Inflammatory macrophage treated with lipopolysaccharide for 4 hours (primary cell): ENCODE data around the gene FOXJ3.

ENCODE experiments used
- DNase-seq: peaks from one replicate; pipeline ENCODE4 v3.0.0-alpha.2; 2020

The FOXJ3 gene

DNA sequence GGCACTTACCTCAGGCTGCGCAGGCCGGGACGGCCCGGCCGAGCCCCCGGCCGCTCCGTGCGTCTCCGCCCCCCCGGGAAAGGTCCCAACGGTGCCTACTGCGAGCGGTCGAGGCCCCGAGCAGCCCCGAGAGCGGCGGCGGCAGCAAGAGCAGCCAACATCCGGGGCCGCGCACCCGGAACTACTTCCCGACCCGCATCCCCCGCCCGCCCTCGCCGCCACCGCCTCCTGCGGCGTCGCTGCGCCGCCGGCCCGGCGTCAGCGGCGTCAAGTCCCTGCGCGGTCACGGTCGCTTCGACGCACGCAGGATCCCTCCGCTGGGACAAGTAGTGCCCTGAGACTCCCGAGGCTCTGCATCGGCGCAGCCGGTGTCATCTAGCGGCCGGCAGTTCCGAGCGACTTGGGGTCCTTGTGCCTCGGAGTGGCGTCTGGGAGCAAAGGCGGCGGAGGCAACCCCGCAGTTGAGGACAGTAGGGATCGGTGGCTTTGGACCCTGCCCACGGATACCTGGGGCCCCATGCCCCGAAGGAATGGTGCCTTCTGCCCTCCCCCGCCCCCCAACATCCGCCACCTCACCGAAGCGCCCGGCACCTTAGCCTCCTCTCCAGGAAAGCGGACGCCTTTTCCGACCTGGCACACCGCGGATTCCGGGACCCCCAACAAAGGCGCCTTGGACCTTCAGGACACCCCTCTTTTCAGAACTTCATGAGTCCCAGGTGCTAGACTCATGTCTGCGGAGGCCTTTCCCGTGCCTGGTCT, at the start of gene FOXJ3:
FOXJ3 (minus strand) TSS at position 186 of the 759 bp plus-strand sequence. CDS start 24,142 bp downstream, outside the sequence.
- DNase-seq: peak; percentile 92

DNA sequence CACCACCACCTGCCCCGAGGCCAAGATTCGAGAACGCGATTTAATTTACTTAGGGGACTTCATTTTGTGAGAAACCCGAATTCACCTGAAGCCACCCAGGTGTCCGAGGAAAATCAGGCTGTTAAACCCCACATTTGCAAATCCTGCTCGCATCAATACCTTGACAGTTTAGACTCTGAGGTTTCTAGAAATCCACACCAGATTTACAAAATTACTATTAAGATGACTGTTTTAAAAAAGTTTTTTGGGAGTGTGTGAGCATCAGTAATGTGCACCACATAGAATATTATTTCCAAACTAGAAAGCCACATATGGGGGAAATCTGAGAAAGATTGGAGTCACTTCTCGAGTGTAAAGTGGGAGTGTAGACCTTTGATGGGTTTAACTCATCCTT, 46.2 kb upstream of the FOXJ3 start:
- no peak for DNase-seq

DNA sequence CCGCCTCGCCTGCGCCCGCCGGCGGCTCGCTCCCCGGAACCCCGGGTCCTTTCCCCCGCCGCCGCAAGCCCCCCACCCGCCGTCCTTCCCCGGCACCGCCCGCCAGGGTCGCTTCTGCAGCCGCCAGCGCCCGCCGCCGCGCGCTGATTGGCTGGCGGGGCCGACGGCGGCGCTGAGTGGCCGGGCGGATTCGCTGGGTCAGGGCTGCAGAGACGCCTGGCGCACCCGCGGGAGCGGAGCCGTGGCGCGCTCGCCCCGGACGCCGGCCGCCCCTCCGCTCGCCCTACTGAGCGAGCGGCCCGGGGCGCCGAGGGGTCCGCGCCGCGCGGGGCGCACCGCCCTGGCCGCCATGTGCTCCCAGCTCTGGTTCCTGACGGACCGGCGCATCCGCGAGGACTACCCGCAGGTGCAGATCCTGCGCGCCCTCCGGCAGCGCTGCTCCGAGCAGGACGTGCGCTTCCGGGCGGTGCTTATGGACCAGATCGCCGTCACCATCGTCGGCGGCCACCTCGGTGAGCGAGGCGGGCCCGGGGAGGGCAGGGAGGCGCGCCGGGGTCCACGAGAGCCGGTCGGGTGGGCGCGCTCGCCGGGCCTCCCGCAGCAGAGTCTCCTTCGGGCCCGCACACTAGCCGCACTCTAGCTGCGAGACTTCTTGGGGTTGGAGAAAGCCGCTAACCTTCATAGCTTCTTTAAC, 45.7 kb upstream of the FOXJ3 start, which contains the start of gene RIMKLA:
RIMKLA (plus strand) TSS at position 207 of the 694 bp plus-strand sequence; CDS start at position 350, 143 bp downstream.
- DNase-seq: peak; percentile 7

DNA sequence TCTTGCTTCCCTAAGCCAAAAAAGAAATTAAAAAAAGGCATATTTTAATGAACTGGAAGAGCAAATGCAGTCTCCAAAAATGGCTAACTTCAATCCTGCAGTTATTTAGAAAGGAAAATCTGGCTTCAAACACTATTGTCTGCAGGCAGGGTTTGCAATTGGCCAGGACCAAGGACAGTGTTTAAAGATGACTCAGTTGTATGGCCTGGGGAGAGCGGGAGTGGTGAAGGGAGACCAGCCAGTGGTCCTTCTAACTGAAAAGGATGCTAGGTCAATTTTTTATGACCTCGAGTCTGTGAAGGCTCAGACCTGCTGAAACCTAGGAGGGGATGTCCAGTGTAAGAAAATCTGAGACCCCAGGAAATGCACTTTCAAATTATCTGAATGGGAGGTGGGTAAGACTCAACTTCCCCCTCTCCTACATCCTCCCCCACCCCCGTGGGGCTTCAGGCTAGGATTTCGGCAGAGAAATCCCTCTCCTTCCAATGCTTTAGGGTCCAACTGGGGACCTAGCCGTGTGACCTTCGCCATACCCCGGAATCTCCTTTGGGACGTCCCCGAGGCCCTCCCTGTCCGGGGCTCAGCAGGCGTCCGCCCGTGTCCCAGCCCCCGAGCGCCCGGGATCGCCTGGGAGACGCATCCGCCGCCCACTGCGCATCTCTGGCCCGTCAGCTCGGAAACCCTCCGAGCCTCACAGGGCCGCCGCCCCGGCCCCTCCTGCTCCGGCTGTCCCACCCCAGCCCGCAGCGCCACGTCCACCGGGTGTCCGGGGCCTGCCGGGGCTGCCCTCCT, 45.0 kb upstream of the FOXJ3 start:
- no peak for DNase-seq

DNA sequence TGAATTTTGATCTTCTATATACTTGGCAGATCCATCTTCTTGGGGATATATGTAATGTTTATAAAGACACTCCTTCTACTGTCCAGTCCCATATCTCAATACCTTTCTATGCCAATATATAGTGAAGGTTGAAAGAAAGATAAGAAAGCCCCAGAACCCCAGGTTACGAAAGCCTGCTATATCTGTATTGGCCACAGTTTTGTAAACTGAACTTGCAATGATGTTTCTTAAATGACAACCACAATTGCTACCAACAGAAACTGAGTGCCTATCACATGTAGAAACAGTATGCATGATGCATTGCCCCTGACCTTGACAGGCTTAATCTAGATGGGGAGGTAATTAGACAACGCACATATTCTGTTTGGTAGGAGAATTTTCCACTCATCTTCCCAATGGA, 37.8 kb upstream of the FOXJ3 start:
- no peak for DNase-seq

DNA sequence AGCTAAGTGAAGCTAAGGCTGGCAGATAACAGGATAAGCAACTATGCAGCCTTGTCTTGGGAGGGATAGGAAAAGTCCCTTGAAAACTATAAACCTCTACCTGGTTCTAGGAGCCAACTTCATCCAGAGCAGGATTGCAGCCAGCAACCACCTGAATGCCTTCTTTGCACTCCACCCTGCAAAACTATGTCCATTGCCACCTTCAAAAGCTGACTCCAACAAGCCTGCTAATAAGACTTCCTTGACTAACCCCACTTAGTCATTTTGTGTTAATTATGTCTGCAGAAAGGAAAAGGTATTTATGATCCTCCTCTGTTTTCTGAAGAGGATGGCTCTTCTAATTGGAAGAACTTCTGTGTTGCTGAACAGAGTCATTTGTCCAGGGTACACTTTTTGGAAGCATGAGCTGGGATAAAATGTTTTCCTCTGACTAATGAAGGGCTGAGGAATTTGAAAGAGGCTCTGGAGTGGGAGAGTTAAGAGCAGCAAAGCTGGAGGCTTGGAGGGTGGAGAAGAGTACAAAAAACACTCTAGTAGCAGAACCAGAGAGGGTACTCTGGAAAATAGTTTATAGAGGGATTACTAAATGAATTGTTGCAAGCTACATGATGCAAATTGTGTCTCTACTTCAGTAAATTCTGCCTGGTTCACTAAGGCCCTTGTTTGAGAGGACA, 36.0 kb upstream of the FOXJ3 start:
- DNase-seq: no peak

DNA sequence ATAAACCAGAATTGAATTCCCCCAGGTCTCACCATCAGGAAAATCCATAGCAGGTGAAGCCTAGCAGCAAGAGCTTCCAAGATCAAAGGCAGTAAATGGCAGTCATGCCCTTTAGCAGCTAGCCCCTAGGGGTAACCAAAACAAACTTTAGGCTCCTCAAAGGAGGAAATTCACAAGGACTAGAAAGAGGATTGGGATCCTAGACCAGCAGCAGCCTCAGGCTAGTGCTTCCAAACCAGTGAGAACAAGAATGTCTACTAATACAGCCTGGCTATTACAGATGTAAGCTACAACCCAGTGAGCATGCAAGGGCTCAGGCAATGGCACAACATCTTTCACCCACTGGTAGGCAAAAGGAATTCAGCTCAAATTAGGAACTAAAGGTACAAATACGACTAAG, 34.4 kb upstream of the FOXJ3 start:
- DNase-seq: no peak

DNA sequence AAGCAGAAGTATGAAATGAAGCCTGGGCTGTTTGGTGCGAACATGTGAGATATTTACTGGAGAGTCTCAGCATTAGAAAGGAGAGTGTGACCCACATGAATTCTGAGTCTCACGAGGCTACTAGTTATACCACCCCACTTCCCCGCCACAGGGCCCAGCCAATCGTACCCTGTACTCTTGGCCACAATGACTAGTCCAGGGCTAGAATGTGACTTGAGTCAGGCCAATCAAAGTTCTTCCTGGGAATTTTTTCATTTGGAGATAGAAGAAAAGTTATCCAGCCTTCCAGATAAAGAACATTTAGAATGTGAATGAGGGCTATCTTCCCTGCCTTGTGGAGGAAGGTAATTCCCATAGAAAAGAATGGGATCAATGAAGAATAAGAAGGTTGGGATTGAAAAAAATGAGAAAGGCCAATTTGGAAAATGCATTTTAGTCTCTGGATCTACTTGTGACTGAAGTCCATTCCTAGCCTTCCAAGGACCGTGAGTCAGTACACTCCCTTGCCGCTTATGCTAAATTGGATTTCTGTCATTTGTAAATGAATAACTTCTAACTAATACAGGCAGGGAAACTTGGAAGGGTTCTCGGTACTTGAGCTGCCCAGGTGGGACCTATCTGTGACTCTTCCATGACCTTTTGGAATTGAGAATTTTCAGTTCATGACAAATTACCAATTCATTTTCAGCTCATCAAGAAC, 33.2 kb upstream of the FOXJ3 start:
- DNase-seq: no peak

DNA sequence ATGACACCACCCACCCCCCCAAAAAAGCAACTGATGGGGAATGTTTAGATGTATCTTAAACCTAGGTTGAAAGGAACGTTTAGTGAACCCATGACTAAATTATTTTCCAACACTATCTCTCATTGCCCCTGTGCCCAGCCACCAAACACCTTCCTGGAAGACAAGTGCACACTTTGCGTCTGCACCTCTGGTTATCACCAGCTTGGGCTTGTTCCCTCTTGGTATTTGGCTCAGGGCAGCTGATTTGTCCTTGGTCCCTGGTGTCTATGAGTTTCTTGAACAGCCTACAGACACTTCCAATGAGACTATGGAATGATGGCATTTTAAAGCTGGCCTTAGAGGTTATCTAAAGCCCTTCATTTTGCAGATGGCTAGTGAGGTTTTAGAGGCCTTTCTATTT, 30.1 kb upstream of the FOXJ3 start:
- DNase-seq: no peak

DNA sequence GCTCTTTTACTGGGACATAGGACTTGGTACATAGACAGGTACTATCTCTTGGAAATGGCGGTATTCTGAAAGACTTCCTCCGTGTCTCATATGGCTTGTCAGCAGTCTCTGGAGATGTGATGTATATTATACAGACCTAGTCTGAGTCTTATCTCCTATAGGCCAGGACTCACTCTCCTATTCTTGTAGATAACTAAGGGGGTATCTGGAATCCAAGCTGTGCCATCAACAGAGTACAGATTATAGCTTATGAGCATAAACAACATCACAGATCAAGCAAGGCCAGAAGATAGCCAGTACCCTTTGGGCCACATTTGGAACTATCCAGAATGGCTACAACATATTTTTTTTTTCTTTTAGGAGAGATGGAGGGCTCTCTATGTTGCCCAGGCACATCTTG, 29.5 kb upstream of the FOXJ3 start:
- DNase-seq: no peak

DNA sequence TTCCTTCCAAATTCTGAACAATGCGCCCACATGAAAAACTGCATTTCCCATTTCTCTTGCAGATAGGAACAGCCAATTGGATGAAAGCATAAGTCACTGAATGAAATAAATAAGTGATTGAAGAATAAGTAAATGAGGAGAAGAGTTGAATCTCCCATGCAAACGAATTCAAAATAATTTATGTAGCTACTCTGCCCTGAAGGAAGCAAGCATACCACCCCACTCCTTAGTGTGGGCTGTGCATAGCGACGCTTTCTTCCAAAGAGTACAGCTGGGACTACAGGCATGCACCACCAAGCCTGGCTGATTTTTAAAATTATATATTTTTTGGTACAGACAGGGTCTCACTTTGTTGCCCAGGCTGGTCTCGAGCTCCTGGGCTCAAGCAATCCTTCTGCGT, 29.1 kb upstream of the FOXJ3 start:
- no peak for DNase-seq

DNA sequence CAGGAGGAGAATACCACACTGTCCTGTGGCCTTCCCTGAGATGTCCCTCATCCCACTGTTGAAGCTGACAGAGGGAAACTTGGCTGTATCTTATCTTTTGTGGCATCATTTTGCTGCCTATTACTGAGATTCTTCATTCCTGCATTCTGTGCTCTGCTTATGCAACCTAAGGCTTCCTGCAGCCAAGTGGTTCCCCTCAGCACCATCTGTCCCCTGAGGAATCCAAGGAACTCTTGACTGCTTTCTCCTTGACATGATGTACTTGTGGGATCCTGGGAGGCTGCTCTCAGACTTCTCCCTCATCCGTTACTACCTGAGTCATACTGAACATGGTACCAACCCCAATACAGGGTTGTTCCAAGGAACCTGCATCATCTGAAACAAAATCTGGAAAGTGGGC, 24.4 kb upstream of the FOXJ3 start:
- no peak for DNase-seq

DNA sequence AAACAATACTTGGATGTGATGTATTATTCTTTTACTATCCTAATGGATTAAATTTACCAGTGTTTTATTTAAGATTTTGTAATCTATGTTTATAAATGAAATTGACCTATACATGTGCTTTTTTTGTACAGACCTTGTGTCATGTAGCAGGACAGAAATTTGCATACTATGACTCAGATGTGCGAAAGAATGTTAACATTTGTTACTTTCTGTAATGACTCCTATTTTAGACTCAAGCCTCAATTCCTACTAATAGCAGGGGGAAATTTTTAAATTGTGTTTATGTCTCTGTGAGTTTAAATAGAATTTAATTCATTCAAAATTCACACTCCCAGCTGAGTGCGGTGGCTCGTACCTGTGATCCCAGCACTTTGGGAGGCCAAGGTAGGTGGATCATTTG, 23.8 kb upstream of the FOXJ3 start:
- peak; percentile 13 for DNase-seq

DNA sequence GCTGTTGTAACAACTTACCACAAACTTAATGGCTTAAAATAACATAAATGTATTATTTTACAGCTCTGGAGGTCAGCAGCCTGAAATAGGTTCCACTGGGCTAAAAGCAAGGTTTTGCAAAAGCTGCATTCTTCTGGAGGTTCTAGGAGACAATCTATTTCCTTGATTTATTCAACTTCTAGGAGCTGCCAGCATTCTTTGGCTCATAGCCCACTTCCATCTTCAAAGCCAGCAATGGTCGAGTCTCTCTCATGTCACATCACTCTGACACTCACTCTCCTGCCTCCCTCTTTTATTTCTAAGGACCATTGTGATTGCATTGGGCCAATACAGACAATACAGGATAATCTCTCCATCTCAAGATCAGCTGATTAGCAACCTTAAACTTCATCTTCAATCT, 15.1 kb upstream of the FOXJ3 start:
- no peak for DNase-seq

DNA sequence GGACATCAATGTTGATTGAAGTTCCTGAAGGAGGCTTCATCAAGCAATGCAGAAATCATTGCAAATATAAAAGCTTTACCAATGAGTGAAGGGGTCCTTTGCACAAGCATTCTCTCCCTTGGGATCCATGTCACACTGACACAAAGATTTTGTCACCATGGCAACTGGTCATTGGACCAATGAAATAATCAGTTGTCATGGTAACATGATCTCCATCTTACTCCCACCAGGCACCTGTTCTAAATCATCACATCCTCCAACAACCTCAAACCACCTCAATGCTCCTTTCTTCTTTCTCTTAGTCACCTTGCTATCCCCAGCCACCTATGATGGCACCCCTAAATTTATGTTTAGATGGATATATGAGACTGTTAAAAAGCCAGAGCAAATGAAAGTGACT, 13.5 kb upstream of the FOXJ3 start:
- DNase-seq: no peak

DNA sequence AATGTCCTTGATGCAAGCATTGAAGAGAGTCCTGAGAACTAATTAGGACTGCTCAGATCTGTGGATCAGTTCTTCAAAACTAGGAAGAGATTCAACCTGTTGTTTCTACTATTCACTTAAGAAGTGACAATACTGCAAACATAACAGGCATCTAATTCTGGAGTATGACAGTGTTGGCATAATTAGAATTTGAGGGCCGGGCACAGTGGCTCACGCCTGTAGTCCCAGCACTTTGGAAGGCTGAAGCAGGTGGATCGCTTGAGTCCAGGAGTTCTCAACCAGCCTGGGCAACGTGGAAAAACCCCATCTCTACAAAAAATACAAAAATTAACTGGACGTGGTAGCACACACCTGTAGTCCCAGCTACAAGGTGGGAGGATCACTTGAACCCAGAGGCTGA, 8.0 kb upstream of the FOXJ3 start:
- no peak for DNase-seq

DNA sequence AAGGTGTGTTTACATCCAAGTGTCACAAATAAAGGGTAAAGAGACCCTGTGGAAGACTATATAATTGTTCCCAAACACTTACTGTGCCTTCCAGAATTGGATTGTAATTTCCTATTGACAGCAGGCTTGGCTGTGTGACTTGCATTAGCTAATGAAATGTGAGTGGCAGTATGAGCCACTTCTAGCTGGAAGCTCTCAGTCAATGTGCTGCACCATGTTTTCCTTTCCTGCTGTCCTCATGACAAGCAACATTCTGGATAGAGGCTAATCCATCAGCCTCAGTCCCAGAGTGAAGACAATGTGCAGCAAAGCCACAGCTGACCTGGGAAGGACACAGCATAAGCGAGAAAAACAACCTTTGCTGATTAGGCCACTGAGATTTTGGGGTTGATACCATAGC, 5.9 kb upstream of the FOXJ3 start:
- DNase-seq: no peak

DNA sequence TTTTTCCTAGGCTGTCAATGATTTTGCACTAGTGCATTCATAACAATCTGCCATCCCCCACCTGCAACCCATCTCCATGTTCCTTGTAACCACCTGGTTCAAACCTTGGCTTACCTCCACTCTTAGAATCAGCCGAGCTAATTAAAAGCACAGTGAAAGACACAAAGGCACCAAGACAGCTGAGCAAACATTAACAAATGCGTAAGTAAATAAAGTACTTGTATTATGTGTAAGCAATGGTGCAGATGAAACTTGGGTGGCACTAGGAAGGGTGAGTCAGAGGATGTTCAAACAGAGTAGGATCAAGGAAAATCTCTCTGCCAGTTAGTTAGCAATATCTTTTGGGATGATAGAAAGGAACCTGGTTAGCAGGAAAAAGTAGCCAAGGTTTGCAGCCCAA, 5.1 kb upstream of the FOXJ3 start:
- no peak for DNase-seq

DNA sequence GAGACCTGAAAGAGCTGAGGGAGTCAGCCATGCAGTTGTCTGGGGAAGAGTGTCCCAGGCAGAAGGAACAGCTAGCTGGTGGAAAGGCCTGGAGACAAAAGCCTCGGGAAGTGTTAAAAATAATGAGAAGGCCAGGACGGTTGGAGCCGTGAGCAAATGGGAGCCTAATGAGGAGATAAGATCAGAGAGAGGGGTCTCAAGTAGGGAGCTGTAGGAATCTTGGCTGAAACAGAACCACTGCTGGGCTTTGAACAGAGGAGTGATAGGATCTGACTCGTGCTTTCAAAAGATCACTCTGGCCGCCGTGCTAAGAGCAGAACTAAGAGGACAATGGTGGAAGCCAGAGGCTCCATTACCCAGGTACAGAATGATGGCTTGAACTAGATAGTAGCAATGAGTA, 1.9 kb upstream of the FOXJ3 start:
- DNase-seq: no peak

DNA sequence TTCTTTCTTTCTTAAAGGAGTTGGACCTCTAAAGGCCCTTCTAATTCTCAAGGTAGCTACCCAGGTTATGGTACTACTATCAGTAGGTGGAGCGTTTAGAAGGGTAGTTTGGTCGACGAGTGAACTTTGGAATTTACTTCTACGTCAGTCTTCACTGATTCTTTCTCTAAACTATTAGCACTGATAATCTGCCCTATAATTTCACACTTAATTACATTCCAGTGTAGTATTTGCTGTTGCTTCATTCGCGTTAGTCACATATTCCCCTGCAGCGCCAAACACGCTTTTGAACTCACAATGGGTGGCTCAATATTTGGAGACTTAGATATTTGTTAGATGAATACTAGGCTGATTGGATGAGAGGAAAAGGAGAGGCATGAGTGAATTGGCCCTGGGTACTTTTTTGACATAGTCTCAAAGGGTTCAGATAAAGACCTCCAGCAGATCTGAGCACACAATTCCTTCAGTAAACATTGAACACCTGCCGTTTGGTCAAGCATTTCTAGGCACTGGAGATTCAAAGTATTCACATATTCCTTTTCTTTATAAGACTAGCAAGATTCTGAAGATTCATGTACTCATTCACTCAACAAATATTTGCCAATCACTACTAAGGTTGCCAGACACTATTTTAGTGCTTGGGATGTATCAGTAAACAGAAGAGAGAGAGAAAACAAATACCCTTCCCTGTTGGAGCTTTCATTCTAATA, 929 bp upstream of the FOXJ3 start:
- DNase-seq: peak; percentile 26

DNA sequence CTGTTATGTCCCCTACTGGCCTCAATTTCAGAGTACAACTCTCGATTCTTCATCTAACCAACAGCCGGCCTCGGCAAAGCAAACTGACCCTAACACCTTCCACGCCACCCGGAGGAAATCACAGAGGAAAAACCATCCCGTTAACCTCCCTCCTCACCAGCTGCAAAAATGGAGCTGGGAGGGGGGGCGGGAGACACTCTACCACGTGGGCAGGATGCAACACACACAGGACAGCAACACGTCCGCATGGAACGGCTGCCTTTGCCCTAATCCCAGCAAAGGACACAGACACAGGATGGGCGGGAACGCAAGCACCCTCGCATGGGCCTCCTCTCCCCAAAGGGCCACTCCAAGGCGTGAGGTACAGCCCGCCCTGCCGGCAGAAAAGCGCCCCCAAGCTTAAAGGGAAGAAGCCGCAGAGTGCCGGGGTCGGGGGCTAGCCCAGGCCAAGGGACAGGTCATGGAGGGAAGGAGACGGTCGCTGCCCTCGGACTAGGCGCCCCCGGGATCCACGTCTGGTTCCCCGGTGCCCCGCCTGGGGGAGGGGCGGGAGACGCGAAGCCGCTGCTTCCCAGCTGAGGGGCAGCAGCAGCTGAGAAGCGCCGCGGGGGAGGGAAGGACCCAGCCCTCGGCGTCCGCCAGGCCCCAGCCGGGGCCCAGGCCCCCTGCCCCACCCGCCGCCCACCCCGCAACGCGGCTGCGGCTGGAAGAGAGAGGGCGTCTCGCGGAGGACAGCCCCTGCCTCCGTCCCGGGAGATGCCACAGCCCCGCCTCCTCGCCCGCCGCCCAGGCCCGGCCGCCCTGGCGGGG, 590 bp downstream of the FOXJ3 start:
- DNase-seq: peak; percentile 49
